Endothelial cell of umbilical vein (primary cell): ENCODE measurements around the gene CELSR1. TPM values are rescaled to one million over a fixed set of nuclear protein-coding genes. Genes with fewer than 3 reads are reported as not detected.

ENCODE experiments used
- BruUV-seq: library from RNA; stranded (reverse); fragments of 400-500 nt; replicated peaks from 2 replicates; lab custom pipeline; 2021; lab: Mats Ljungman, UMichigan
- CTCF ChIA-PET: fragments of 300-600, 350-600 bp; sonication (Branson Sonifier 250); formaldehyde crosslinking; loops from one replicate; lab custom pipeline; 2021; ENCODE audit warnings: antibody characterized with exemption, inconsistent platforms; lab: Charles Lee
- POLR2A ChIA-PET: fragments of 300-600, 350-600 bp; sonication (Branson Sonifier 250); formaldehyde crosslinking; loops from one replicate; lab custom pipeline; 2021; ENCODE audit warnings: antibody characterized with exemption, inconsistent platforms; lab: Charles Lee
- DNase-seq: peaks from one replicate; pipeline ENCODE4 v3.0.0-alpha.2; 2011; ENCODE audit warnings: low read depth, low spot score
- FAIRE-seq: peaks from 2 replicates; lab custom pipeline; 2011; peaks lifted over from hg19 to GRCh38; lab: Jason Lieb, UNC
- H2AFZ ChIP-seq: 2 replicates; pipeline ENCODE4 v1.6.0; 2012; ENCODE audit warnings: low read depth, low read length, control low read depth, inconsistent platforms
- H3K27ac ChIP-seq: 2 replicates; pipeline ENCODE4 v1.5.1; 2011; ENCODE audit warnings: low read depth, mild to moderate bottlenecking, control low read depth, low read length, moderate library complexity; ENCODE audit not compliant: insufficient read depth
- H3K27me3 ChIP-seq, 2 experiments: 2 replicates each; pipeline versions ENCODE4 v1.6.0 to v1.6.1; 2011; ENCODE audit warnings: low read length in 2 of 2, mixed read lengths in 1 of 2; ENCODE audit not compliant: control insufficient read depth in 2 of 2, insufficient read depth in 2 of 2
- H3K36me3 ChIP-seq, 2 experiments: 2 replicates in 1 of 2; 3 replicates in 1 of 2; pipeline ENCODE4 v1.5.1; 2011; ENCODE audit warnings: low read length in 2 of 2, mild to moderate bottlenecking in 1 of 2, moderate library complexity in 1 of 2; ENCODE audit not compliant: control insufficient read depth in 2 of 2, insufficient read depth in 2 of 2; ENCODE audit errors: extremely low read depth in 1 of 2
- H3K4me1 ChIP-seq: 3 replicates; pipeline ENCODE4 v1.5.1; 2011; ENCODE audit warnings: mild to moderate bottlenecking, low read length; ENCODE audit not compliant: control insufficient read depth, insufficient read depth; ENCODE audit errors: extremely low read depth
- H3K4me2 ChIP-seq: 2 replicates; pipeline ENCODE4 v1.6.1; 2011; ENCODE audit warnings: low read length, control low read depth, mixed read lengths; ENCODE audit not compliant: insufficient read depth
- H3K4me3 ChIP-seq, 3 experiments: fragments of 200-600 bp in 1 of 3; sonication (generic), shearing (Covaris generic) in 1 of 3; replicated peaks in 1 of 3; 2 replicates each; pipeline ENCODE4 v1.5.1; 2011 to 2016; ENCODE audit warnings: control low read depth in 3 of 3, low read length in 3 of 3, mild to moderate bottlenecking in 2 of 3, inconsistent platforms in 1 of 3, low read depth in 1 of 3, moderate library complexity in 1 of 3; ENCODE audit not compliant: insufficient read depth in 1 of 3
- H3K79me2 ChIP-seq: 2 replicates; pipeline ENCODE4 v1.6.0; 2012; ENCODE audit warnings: low read length, inconsistent platforms; ENCODE audit not compliant: control insufficient read depth, insufficient read depth
- H3K9ac ChIP-seq: replicated peaks from 2 replicates; pipeline ENCODE3; 2011; ENCODE audit warnings: low read length, control low read depth; ENCODE audit not compliant: insufficient read depth; ENCODE audit errors: extremely low read depth
- H3K9me1 ChIP-seq: replicated peaks from 3 replicates; pipeline ENCODE4 v1.6.0; 2011; ENCODE audit warnings: mild to moderate bottlenecking, low read length; ENCODE audit not compliant: control insufficient read depth, insufficient read depth; ENCODE audit errors: extremely low read depth
- H3K9me3 ChIP-seq: replicated peaks from 2 replicates; pipeline ENCODE4 v1.5.1; 2012; ENCODE audit warnings: low read length, inconsistent platforms; ENCODE audit not compliant: control insufficient read depth, insufficient read depth
- H4K20me1 ChIP-seq: replicated peaks from 2 replicates; pipeline ENCODE3; 2011; ENCODE audit warnings: mild to moderate bottlenecking, low read length; ENCODE audit not compliant: control insufficient read depth, insufficient read depth; ENCODE audit errors: extremely low read depth
- CTCF ChIP-seq, 2 donors: IDR thresholded peaks; 1 replicate in 1 of 2; 2 replicates in 1 of 2; pipeline ENCODE4 v1.5.1; 2011; ENCODE audit warnings: low read length in 2 of 2, mild to moderate bottlenecking in 2 of 2, moderate library complexity in 2 of 2, control low read depth in 1 of 2, inconsistent platforms in 1 of 2, low read depth in 1 of 2; ENCODE audit not compliant: insufficient read depth in 1 of 2; ENCODE audit errors: extremely low read depth in 1 of 2
- GATA2 ChIP-seq: IDR thresholded peaks from 2 replicates; pipeline ENCODE4 v1.7.0; 2011; ENCODE audit warnings: low read depth, mild to moderate bottlenecking, moderate library complexity, mixed read lengths, low read length; ENCODE audit not compliant: insufficient read length, insufficient read depth
- JUN ChIP-seq: IDR thresholded peaks from 2 replicates; pipeline ENCODE4 v1.6.1; 2011; ENCODE audit warnings: borderline replicate concordance, low read depth; ENCODE audit not compliant: insufficient read length, insufficient read depth
- MAX ChIP-seq: IDR thresholded peaks from 2 replicates; pipeline ENCODE4 v1.6.1; 2011; ENCODE audit not compliant: insufficient read depth, insufficient read length
- MYC ChIP-seq: IDR thresholded peaks from one replicate; pipeline ENCODE4 v1.6.1; 2011; ENCODE audit warnings: mild to moderate bottlenecking, low read depth, low read length
- POLR2A ChIP-seq: IDR thresholded peaks from 2 replicates; pipeline ENCODE4 v1.6.1; 2012; ENCODE audit warnings: low read depth, mild to moderate bottlenecking, control low read depth, low read length
- dilution Hi-C: fragments of 300-500 bp; cut with MboI; formaldehyde crosslinking; loops from one replicate; pipeline ENCODE4 v1.15.0; 2019; ENCODE audit warnings: low sequenced_read_pairs; ENCODE audit not compliant: extremely low pct_ligation_motif_present
- intact Hi-C: fragments of 100-400 bp; cut with micrococcal nuclease; formaldehyde crosslinking; loops from one replicate; pipeline ENCODE4 v1.10.0; 2022
- polyA plus RNA-seq, 4 experiments: library from polyadenylated mRNA; depleted of rRNA in 3 of 4; stranded (reverse) in 3 of 4; unstranded in 1 of 4; fragments of >200 nt; gene quantifications; 2 replicates each; pipeline versions ENCODE4 v1.2.1 to v1.2.3, GENCODE V29; 2011 to 2012; ENCODE audit warnings: missing spikeins in 1 of 4
- total RNA-seq: library from RNA; stranded (reverse); gene quantifications from 2 replicates; pipeline ENCODE4 v1.2.3, GENCODE V29; 2021

Gene CELSR1
- total and polyA plus RNA-seq, 2 donors (not counting 3 experiments of a cell fraction or from before 2014, with no cell fraction given): 3.7 to 5.4 TPM

GRCh38 chr22:46370584-46371291, 166.7 kb downstream of the CELSR1 start:
- H2AFZ ChIP-seq: no peak overlapping the region
- TF ChIP-seq MAX: no peak
- H3K4me2 ChIP-seq: no peak overlapping the region
- no peak for DNase-seq
- H3K27me3 ChIP-seq: no peaks in the 10 kb centered on the region
- H3K9ac ChIP-seq: no peak overlapping the region
- H4K20me1 ChIP-seq: no peaks in the 10 kb centered on the region
- dilution Hi-C loops (no loop called here), intact Hi-C loops (no loop called here)
- H3K4me3 ChIP-seq: no peak overlapping the region
- peaks cover 6% of the 10 kb centered on the region for H3K4me1 ChIP-seq
- no peak overlapping the region for H3K27ac ChIP-seq
- H3K9me3 ChIP-seq: no peaks in the 10 kb centered on the region
- ChIA-PET CTCF (interaction anchor here (0.5 to 6.2 kb wide), 2 partner anchors 121 to 170 kb away, joined by 3 to 418 read pairs; partner anchors contain the start of gene CELSR1), POLR2A (no interaction called here)
- no peaks in the 10 kb centered on the region for H3K36me3 ChIP-seq
- H3K9me1 ChIP-seq: no peaks in the 10 kb centered on the region
- H3K79me2 ChIP-seq: no peaks in the 10 kb centered on the region
- BruUV-seq: no TSS peak
- FAIRE-seq: no peak

GRCh38 chr22:46369716-46370583, 167.5 kb downstream of the CELSR1 start:
- DNase-seq: no peak
- no peak for TF ChIP-seq CTCF (IDR thresholded peaks at IDR 0.05; ENCODE audit: extremely low read depth in 1 of 2, insufficient read depth in 1 of 2, low read depth in 1 of 2, low read length in 2 of 2)
- no peak for TF ChIP-seq POLR2A
- no peak for TF ChIP-seq JUN
- no peak for TF ChIP-seq MAX
- no peak for TF ChIP-seq MYC
- no peak for TF ChIP-seq GATA2
- H3K79me2 ChIP-seq: no peaks in the 10 kb centered on the region
- no peaks in the 10 kb centered on the region for H4K20me1 ChIP-seq
- intact Hi-C loops: no loop called here
- ChIA-PET CTCF (interaction anchor here (0.5 to 6.2 kb wide), 2 partner anchors 121 to 170 kb away, joined by 3 to 418 read pairs; partner anchors contain the start of gene CELSR1), POLR2A (no interaction called here)
- H3K27me3 ChIP-seq: no peaks in the 10 kb centered on the region
- no TSS peak for BruUV-seq
- dilution Hi-C loops: no loop called here
- FAIRE-seq: no peak
- H3K27ac ChIP-seq: no peak overlapping the region
- H3K4me3 ChIP-seq: no peak overlapping the region
- no peak overlapping the region for H3K4me2 ChIP-seq
- H3K9me3 ChIP-seq: no peaks in the 10 kb centered on the region
- H3K36me3 ChIP-seq: no peaks in the 10 kb centered on the region
- H3K9me1 ChIP-seq: no peaks in the 10 kb centered on the region
- no peak overlapping the region for H2AFZ ChIP-seq
- peaks cover 6% of the 10 kb centered on the region for H3K4me1 ChIP-seq
- H3K9ac ChIP-seq: no peak overlapping the region
